OCI-LY7 (cell line): ENCODE data around the gene RAD9B. TPM values are rescaled to one million over a fixed set of nuclear protein-coding genes. Genes with fewer than 3 reads are reported as not detected.

ENCODE experiments used
- BruUV-seq: library from RNA; stranded (reverse); fragments of 400-500 nt; replicated peaks from 2 replicates; lab custom pipeline; 2021; lab: Mats Ljungman, UMichigan
- CTCF ChIA-PET: fragments of 300-600 bp; sonication (Branson Sonifier 250); formaldehyde crosslinking; loops from one replicate; lab custom pipeline; 2022; ENCODE audit warnings: antibody characterized with exemption; ENCODE audit not compliant: unreplicated experiment; lab: Charles Lee
- POLR2A ChIA-PET: fragments of 300-600 bp; sonication (Branson Sonifier 250); formaldehyde crosslinking; loops from one replicate; lab custom pipeline; 2022; ENCODE audit warnings: antibody characterized with exemption; lab: Charles Lee
- DNase-seq: peaks from one replicate; pipeline ENCODE4 v3.0.0-alpha.2; 2015; ENCODE audit warnings: low spot score
- H2AFZ ChIP-seq: fragments of 200-600 bp; sonication (generic), shearing (Covaris generic); 2 replicates; pipeline ENCODE4 v1.6.1; 2014; ENCODE audit warnings: mild to moderate bottlenecking, antibody characterized with exemption, low read length, moderate library complexity
- H3K27ac ChIP-seq: fragments of 200-600 bp; sonication (generic); 2 replicates; pipeline ENCODE4 v1.5.1; 2014; ENCODE audit warnings: mixed run types, low read depth, mild to moderate bottlenecking, moderate library complexity, low read length, inconsistent platforms; ENCODE audit not compliant: poor library complexity, severe bottlenecking
- H3K36me3 ChIP-seq: fragments of 200-600 bp; sonication (generic); 2 replicates; pipeline ENCODE4 v1.6.1; 2014; ENCODE audit warnings: mild to moderate bottlenecking, antibody characterized with exemption, low read length, moderate library complexity, mixed read lengths; ENCODE audit not compliant: insufficient read depth
- H3K4me1 ChIP-seq: fragments of 200-600 bp; sonication (generic); 2 replicates; pipeline ENCODE4 v1.5.1; 2014; ENCODE audit warnings: mild to moderate bottlenecking, low read length; ENCODE audit not compliant: insufficient read depth, poor library complexity, severe bottlenecking
- H3K4me2 ChIP-seq: fragments of 200-600 bp; sonication (generic); 2 replicates; pipeline ENCODE4 v1.6.1; 2014; ENCODE audit warnings: mild to moderate bottlenecking, low read length
- H3K4me3 ChIP-seq: fragments of 200-600 bp; sonication (generic); 2 replicates; pipeline ENCODE4 v1.5.1; 2014; ENCODE audit warnings: mild to moderate bottlenecking, low read depth, low read length; ENCODE audit not compliant: poor library complexity, severe bottlenecking
- H3K79me2 ChIP-seq: fragments of 200-600 bp; sonication (generic); 2 replicates; pipeline ENCODE4 v1.6.1; 2016; ENCODE audit warnings: low read depth, mild to moderate bottlenecking, low read length, moderate library complexity, mixed read lengths; ENCODE audit not compliant: insufficient read depth
- H3K9me2 ChIP-seq: fragments of 200-600 bp; sonication (generic); 2 replicates; pipeline ENCODE4 v1.6.1; 2016; ENCODE audit warnings: mild to moderate bottlenecking, low read length, mixed read lengths; ENCODE audit not compliant: insufficient read depth
- H3K9me3 ChIP-seq: fragments of 200-600 bp; sonication (generic); 2 replicates; pipeline ENCODE4 v1.6.1; 2014; ENCODE audit warnings: mild to moderate bottlenecking, mixed run types, low read length, mixed read lengths
- H4K20me1 ChIP-seq: fragments of 200-600 bp; sonication (generic); 2 replicates; pipeline ENCODE4 v1.6.1; 2014; ENCODE audit warnings: mild to moderate bottlenecking, antibody characterized with exemption, low read length, moderate library complexity, mixed read lengths; ENCODE audit not compliant: insufficient read depth
- CTCF ChIP-seq: fragments of 200-600 bp; sonication (generic); conservative IDR thresholded peaks from 2 replicates; pipeline ENCODE4 v1.5.1; 2014; ENCODE audit warnings: mild to moderate bottlenecking, antibody characterized with exemption, low read length, moderate library complexity, mixed read lengths
- EZH2phosphoT487 ChIP-seq: fragments of 200-600 bp; sonication (generic); IDR thresholded peaks from 2 replicates; pipeline ENCODE4 v1.6.1; 2018; ENCODE audit warnings: low read depth, borderline replicate concordance, mild to moderate bottlenecking, mixed run types, antibody characterized with exemption, low read length, moderate library complexity, mixed read lengths
- intact Hi-C: fragments of 100-400 bp; cut with micrococcal nuclease; formaldehyde crosslinking; loops from one replicate; pipeline ENCODE4 v1.10.0; 2022; ENCODE audit not compliant: unreplicated experiment
- total RNA-seq, 2 experiments: library from RNA; depleted of rRNA in 1 of 2; stranded (reverse); fragments of >200 nt in 1 of 2; shearing (Covaris generic) in 1 of 2; gene quantifications; 2 replicates each; pipeline ENCODE4 v1.2.3, GENCODE V29; 2014 to 2022

RAD9B gene
- total RNA-seq, 2 experiments from 2014 or later: 0.76 to 3.0 TPM

DNA sequence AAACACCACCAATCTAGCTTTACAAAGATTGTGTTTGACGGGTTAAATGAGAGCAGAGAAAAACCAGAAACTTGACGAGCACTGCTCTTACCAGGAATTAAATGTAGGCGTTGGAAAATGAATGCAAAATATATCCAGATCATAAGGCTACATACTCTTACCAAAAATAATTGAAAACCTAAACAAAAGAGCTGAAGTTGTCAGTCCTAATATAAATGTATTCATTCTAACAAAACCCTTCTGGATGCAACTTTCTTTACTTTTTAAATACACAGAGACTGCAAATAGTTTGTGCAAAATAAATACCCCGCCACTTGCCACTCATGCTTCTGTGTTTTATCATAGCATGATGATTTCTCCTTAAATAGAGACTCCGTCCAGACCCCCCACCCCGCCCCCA, 32.7 kb downstream of the RAD9B start:
- Histone ChIP-seq H4K20me1 (no peaks in the 10 kb centered on the region), H3K4me2 (no peak overlapping the region), H3K4me1 (peaks cover 40% of the 10 kb centered on the region), H3K27ac (no peak overlapping the region), H2AFZ (no peak overlapping the region), H3K9me3 (no peaks in the 10 kb centered on the region), H3K4me3 (no peak overlapping the region), H3K79me2 (peaks cover 13% of the 10 kb centered on the region; the same call in 1 of the 2 replicates), H3K9me2 (no peaks in the 10 kb centered on the region), H3K36me3 (peaks cover 99% of the 10 kb centered on the region)
- BruUV-seq: no TSS peak
- POLR2A ChIA-PET: interaction anchor here (0.6 to 1.4 kb wide), 4 partner anchors 11 to 35 kb away, joined by 3 to 6 read pairs (median 4); no protein-coding TSS in a partner anchor
- CTCF ChIA-PET: interaction anchor here (1.0 kb wide), 1 partner anchor 18 kb away, joined by 3 read pairs; no protein-coding TSS in a partner anchor
- no peak for TF ChIP-seq EZH2phosphoT487
- TF ChIP-seq CTCF: no peak
- DNase-seq: no peak
- intact Hi-C loops: no loop called here

DNA sequence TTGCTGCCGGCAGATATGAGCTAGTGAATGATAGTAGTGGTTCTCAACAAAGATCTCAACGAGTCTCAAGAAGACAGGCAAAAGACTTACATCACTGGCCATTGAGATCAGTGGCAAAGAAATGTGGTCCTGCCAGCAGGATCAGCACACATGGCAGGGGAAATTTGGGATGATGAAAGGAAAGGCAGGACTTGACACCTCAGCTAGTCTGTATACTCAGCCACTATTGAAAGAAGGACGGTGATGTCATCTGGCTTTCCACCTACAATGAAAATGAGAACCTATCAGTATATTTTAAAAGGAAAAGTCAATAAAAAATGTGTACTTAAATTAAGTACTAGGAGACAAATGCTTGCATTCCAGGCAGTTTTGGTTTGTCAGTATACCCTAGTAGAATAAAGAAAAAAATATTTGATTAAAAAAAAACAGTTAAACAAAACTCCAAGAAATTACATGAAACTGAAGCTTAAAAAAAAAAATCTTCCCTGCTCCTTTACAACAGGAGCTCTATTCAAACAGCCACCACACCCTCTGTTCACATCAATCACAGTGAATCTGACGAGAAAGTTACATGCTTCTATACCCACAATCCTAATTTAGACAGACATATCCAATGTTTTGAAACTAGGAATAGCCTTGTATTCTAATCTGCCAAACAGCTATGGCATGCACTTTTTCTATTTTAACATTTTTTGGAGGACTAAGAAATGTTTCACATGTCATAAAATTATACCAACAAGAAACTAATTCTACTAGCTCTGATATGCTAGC, 34.9 kb downstream of the RAD9B start:
- POLR2A ChIA-PET: interaction anchor here (0.5 to 1.1 kb wide), 3 partner anchors 54 to 353 kb away, joined by 3 read pairs; no protein-coding TSS in a partner anchor
- BruUV-seq: no TSS peak
- Histone ChIP-seq H3K9me3 (no peaks in the 10 kb centered on the region), H4K20me1 (no peaks in the 10 kb centered on the region), H3K27ac (no peak overlapping the region), H3K9me2 (no peaks in the 10 kb centered on the region), H3K79me2 (peaks cover 15% of the 10 kb centered on the region; the same call in 1 of the 2 replicates), H2AFZ (no peak overlapping the region), H3K4me1 (peaks cover 22% of the 10 kb centered on the region), H3K4me2 (no peak overlapping the region), H3K36me3 (peaks cover 85% of the 10 kb centered on the region), H3K4me3 (no peak overlapping the region)
- intact Hi-C loops: no loop called here
- TF ChIP-seq EZH2phosphoT487: no peak
- CTCF ChIA-PET: interaction anchor here (0.6 kb wide), 1 partner anchor 61 kb away, joined by 3 read pairs; no protein-coding TSS in a partner anchor
- no peak for DNase-seq

DNA sequence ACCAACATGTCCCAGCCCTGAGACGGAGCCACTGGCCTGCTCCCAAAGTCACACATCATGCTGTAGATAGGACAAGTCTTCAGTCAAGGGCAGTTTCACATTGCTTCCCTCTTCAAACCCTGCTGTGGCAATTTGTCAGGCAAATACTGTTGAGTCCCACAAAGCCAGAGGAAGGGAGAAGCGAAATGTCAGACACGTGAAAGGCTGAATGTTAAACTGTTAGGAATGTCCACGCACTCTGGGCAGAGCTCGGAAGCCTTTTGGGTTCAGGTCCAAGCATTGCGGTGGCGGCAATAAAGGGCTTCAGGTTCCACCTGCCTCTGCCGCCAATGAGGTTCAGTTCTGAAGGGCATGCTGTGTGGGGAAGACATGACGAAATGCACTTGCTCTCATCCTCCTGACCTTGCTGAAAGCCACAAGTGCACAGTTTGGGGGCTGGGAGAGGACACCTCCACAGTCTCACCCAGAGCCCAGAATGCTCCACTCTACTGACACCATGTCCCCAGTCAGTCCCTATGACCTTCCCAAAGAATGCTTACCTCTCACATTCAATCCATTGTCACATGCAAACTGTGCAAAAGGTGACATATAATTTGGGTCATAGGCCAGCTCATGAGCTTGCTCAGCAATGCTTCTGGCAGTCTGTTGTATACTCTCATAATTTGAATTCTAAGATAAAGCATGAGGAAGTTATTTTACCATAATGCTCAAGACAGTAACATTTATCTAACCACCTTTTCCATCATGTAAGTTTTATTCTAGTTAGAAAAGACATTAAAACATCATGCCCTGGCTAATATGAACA, 35.7 kb downstream of the RAD9B start:
- CTCF ChIA-PET: no interaction called here
- H2AFZ ChIP-seq: no peak overlapping the region
- no peak for DNase-seq
- H3K27ac ChIP-seq: no peak overlapping the region
- H3K79me2 ChIP-seq: peaks cover 18% of the 10 kb centered on the region; the same call in 1 of the 2 replicates
- no peaks in the 10 kb centered on the region for H3K9me3 ChIP-seq
- no peak overlapping the region for H3K4me3 ChIP-seq
- no peaks in the 10 kb centered on the region for H3K9me2 ChIP-seq
- TF ChIP-seq CTCF: no peak
- no peak for TF ChIP-seq EZH2phosphoT487
- BruUV-seq: no TSS peak
- H3K4me1 ChIP-seq: peaks cover 16% of the 10 kb centered on the region
- H3K36me3 ChIP-seq: peaks cover 85% of the 10 kb centered on the region
- intact Hi-C loops: no loop called here
- H4K20me1 ChIP-seq: no peaks in the 10 kb centered on the region
- no peak overlapping the region for H3K4me2 ChIP-seq
- POLR2A ChIA-PET: interaction anchor here (0.6 to 1.1 kb wide), 6 partner anchors 11 to 168 kb away, joined by 3 to 4 read pairs (median 3); no protein-coding TSS in a partner anchor
